Stimulated activated naive B cell treated with anti-CD40 and anti-IgM and Interleukin-4, amounts not matched to agents 10 μg/mL and 1 μg/mL and 100 μg/mL, for 72 hours (primary cell): Measurements from ENCODE around the gene NPHS2.
"Not testable (repeated sequence)": the region's sequence is repeated elsewhere in the genome, so short reads cannot be mapped to it uniquely, and the experiment has no call there.

ENCODE experiments used
- ATAC-seq, 2 donors: fragments of 150-1000 bp; cut with Tn5 transposase; replicated peaks; 2 replicates each; pipeline ENCODE4 v1.10.0; 2021; ENCODE audit warnings: moderate library complexity in 1 of 2
- DNase-seq: peaks from one replicate; pipeline ENCODE4 v3.0.0; 2021
- H3K27ac Mint-ChIP-seq: one replicate; pipeline ENCODE4 v1.8.0; 2022; ENCODE audit warnings: mild to moderate bottlenecking, mixed read lengths
- H3K27me3 Mint-ChIP-seq, 2 donors: one replicate each; pipeline ENCODE4 v1.8.0; 2022; ENCODE audit warnings: mixed read lengths in 2 of 2
- H3K36me3 Mint-ChIP-seq, 2 donors: one replicate each; pipeline ENCODE4 v1.8.0; 2022; ENCODE audit warnings: mixed read lengths in 2 of 2, mild to moderate bottlenecking in 1 of 2
- H3K4me1 Mint-ChIP-seq, 2 donors: one replicate each; pipeline ENCODE4 v1.8.0; 2022; ENCODE audit warnings: mixed read lengths in 2 of 2, mild to moderate bottlenecking in 1 of 2
- H3K4me3 Mint-ChIP-seq, 2 donors: one replicate each; pipeline ENCODE4 v1.8.0; 2022; ENCODE audit warnings: mild to moderate bottlenecking in 2 of 2, mixed read lengths in 2 of 2, moderate library complexity in 1 of 2
- H3K9me3 Mint-ChIP-seq, 2 donors: one replicate each; pipeline ENCODE4 v1.8.0; 2022; ENCODE audit warnings: mixed read lengths in 2 of 2, mild to moderate bottlenecking in 1 of 2

NPHS2 gene

GRCh38 chr1:179576509-179576908 is 761 bp upstream of the NPHS2 start:
- Mint-ChIP-seq H3K9me3 (no peaks in the 10 kb centered on the region), H3K4me1 (peaks cover 3 to 11% of the 10 kb centered on the region in 2 donors), H3K36me3 (no peaks in the 10 kb centered on the region), H3K27ac (peak overlapping the region; percentile 59), H3K4me3 (peak overlapping the region in 1 of 2 donors; percentile 5), H3K27me3 (peaks cover 60 to 64% of the 10 kb centered on the region in 2 donors)
- DNase-seq (no peak), ATAC-seq (no peak)

DNA sequence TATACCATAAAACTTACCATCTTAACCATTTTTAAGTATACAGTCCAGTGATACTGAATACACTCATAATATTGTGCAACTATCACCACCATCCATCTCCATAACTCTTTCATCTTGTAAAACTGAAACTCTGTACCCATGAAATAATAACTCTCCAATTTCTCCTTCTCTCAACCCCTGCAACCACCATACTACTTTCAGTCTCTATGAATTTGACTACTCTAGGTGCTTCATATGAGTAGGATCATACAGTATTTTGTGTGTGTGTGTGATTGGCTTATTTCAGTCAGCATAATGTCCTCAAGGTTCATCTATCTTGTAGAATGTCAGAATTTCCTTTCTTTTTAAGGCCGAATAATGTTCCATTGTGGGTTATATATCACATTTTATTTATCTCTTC is 17.7 kb downstream of the NPHS2 start:
- Mint-ChIP-seq H3K9me3 (peaks cover 0 to 3% of the 10 kb centered on the region in 2 donors), H3K36me3 (no peaks in the 10 kb centered on the region), H3K27me3 (peaks cover 0 to 4% of the 10 kb centered on the region in 2 donors), H3K4me1 (no peaks in the 10 kb centered on the region), H3K27ac (no peak overlapping the region), H3K4me3 (no peak overlapping the region)
- ATAC-seq (no peak), DNase-seq (no peak)

DNA sequence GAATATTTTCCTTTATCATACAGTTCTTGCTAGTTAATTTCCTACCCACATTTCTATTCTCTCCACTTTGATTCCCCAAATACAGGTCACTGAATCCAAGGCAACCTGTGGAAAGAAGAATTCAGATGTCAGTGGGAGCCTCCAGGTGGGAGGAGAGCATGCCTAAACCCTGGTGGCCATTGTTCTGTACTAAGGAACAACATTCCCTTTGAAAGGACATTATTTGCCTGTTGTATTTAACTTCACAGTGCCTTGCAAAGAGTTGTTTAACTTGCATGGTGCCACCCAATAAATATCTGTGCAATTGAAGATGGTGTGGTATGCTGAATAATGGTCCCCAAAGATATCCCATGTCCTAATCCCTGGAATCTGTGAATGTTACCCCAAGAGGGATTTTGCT is 21.3 kb downstream of the NPHS2 start:
- Mint-ChIP-seq H3K9me3 (peaks cover 0 to 3% of the 10 kb centered on the region in 2 donors), H3K4me3 (no peak overlapping the region), H3K36me3 (no peaks in the 10 kb centered on the region)

GRCh38 chr1:179550746-179551682 is 24.7 kb downstream of the NPHS2 start:
- H3K9me3 Mint-ChIP-seq: peaks cover 0 to 3% of the 10 kb centered on the region in 2 donors
- H3K27me3 Mint-ChIP-seq: peaks cover 0 to 4% of the 10 kb centered on the region in 2 donors
- ATAC-seq (peak in 1 of 2 donors; percentile 68), DNase-seq (no peak)
- peaks cover 0 to 2% of the 10 kb centered on the region in 2 donors for H3K4me1 Mint-ChIP-seq
- H3K36me3 Mint-ChIP-seq: no peaks in the 10 kb centered on the region
- no peak overlapping the region for H3K27ac Mint-ChIP-seq
- no peak overlapping the region for H3K4me3 Mint-ChIP-seq

More for the DNA sequence above, 21.3 kb downstream of the NPHS2 start:
- peaks cover 0 to 4% of the 10 kb centered on the region in 2 donors for H3K27me3 Mint-ChIP-seq
- DNase-seq: no peak
- no peak for ATAC-seq
- peaks cover 0 to 2% of the 10 kb centered on the region in 2 donors for H3K4me1 Mint-ChIP-seq
- no peak overlapping the region for H3K27ac Mint-ChIP-seq

DNA sequence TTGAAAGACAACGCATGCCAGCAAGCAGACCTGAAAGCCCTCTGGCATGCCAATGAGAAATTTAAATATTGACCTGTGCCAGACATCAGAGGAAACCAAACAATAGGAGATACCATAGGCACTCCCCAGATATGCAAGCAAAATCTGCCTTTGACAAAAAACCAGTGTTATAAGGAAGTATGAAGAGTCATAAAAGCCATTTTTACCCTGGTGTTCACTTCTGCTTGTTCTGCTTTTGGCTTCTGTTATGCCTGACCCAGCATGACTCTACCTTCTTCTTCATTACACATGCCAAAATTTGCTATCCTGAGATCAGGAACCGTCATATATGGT is 26.4 kb downstream of the NPHS2 start:
- Mint-ChIP-seq H3K27ac (no peak overlapping the region), H3K4me1 (peaks cover 0 to 2% of the 10 kb centered on the region in 2 donors), H3K9me3 (no peaks in the 10 kb centered on the region), H3K4me3 (no peak overlapping the region), H3K36me3 (no peaks in the 10 kb centered on the region), H3K27me3 (no peaks in the 10 kb centered on the region)
- DNase-seq (no peak), ATAC-seq (no peak)

DNA sequence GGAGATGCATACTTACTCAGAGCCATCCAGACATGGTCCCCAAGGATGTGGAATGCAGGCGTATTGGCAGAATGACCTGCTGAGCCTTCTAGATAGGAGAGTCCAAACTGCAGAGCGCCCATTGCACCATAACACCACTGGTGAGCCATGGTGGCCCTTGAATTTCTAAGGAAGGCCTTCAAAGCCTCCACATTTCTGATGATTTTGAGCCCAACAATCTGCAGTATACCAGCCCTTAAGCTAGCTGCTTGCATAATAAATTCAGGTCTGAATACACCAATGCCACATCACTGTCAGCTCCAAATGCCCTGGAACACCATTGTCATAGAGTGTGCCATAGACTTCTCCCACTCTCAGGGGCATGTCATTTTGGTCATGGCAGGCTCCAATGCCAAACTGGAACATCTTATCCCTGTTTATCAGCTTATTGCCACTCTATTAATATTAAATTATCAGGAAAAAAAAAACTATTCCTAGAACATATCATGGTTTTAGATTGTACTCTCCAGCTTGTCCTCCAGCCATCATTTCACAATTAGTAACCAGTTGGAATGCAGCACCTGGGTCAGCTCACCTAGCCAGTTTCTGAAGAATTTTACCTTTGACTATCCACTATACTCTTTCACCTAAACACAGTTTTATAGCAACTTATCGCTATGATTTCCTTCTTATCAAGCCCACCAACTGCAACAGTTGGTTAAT is 26.9 kb downstream of the NPHS2 start:
- DNase-seq (no peak), ATAC-seq (no peak)
- H3K27ac Mint-ChIP-seq: no peak overlapping the region
- no peaks in the 10 kb centered on the region for H3K36me3 Mint-ChIP-seq
- H3K4me1 Mint-ChIP-seq: peaks cover 0 to 2% of the 10 kb centered on the region in 2 donors
- H3K4me3 Mint-ChIP-seq: no peak overlapping the region
- no peaks in the 10 kb centered on the region for H3K9me3 Mint-ChIP-seq
- H3K27me3 Mint-ChIP-seq: no peaks in the 10 kb centered on the region

GRCh38 chr1:179547021-179547535 is 28.7 kb downstream of the NPHS2 start:
- ATAC-seq (no peak), DNase-seq (no peak)
- H3K4me3 Mint-ChIP-seq: no peak overlapping the region
- no peaks in the 10 kb centered on the region for H3K36me3 Mint-ChIP-seq
- no peaks in the 10 kb centered on the region for H3K9me3 Mint-ChIP-seq
- H3K27ac Mint-ChIP-seq: no peak overlapping the region
- H3K4me1 Mint-ChIP-seq: peaks cover 0 to 2% of the 10 kb centered on the region in 2 donors
- peaks cover 4 to 5% of the 10 kb centered on the region in 2 donors for H3K27me3 Mint-ChIP-seq

- H3K27ac Mint-ChIP-seq: no peak overlapping the region
- ATAC-seq: no peak
- peaks cover 4 to 8% of the 10 kb centered on the region in 2 donors for H3K27me3 Mint-ChIP-seq
- no peaks in the 10 kb centered on the region for H3K36me3 Mint-ChIP-seq
- H3K9me3 Mint-ChIP-seq: no peaks in the 10 kb centered on the region
- H3K4me3 Mint-ChIP-seq: no peak overlapping the region
- no peaks in the 10 kb centered on the region for H3K4me1 Mint-ChIP-seq
- DNase-seq: no peak
Observed at GRCh38 chr1:179545321-179545720, 30.4 kb downstream of the NPHS2 start.

DNA sequence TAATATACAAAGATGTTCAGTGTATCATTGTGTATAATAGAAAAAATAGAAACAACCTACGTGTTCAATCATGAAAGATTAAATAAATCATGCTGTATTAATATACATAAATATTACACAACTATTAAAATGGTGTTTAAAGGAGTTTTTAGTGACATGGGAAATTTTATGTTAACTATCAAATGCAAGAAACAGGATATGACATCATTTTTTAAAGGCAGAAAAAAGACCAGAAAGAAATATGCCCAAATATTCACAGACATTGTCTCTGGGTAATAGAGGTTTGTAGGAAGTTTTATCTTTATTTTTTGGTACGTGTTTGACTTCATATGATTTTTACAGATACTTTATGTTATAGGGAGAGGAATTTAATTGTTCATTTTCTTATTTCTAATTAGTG is 34.0 kb downstream of the NPHS2 start:
- ATAC-seq (no peak), DNase-seq (no peak)
- Mint-ChIP-seq H3K4me3 (no peak overlapping the region), H3K36me3 (peaks cover 0 to 1% of the 10 kb centered on the region in 2 donors), H3K27ac (no peak overlapping the region), H3K9me3 (peaks cover 0 to 11% of the 10 kb centered on the region in 2 donors), H3K27me3 (peaks cover 4 to 17% of the 10 kb centered on the region in 2 donors), H3K4me1 (no peaks in the 10 kb centered on the region)

GRCh38 chr1:179530352-179530751 is 45.4 kb downstream of the NPHS2 start:
- H3K27me3 Mint-ChIP-seq: peaks cover 6 to 9% of the 10 kb centered on the region in 2 donors
- H3K4me3 Mint-ChIP-seq: no peak overlapping the region
- no peaks in the 10 kb centered on the region for H3K4me1 Mint-ChIP-seq
- peaks cover 0 to 3% of the 10 kb centered on the region in 2 donors for H3K9me3 Mint-ChIP-seq
- H3K36me3 Mint-ChIP-seq: no peaks in the 10 kb centered on the region
- ATAC-seq (no peak), DNase-seq (no peak)
- H3K27ac Mint-ChIP-seq: no peak overlapping the region

DNA sequence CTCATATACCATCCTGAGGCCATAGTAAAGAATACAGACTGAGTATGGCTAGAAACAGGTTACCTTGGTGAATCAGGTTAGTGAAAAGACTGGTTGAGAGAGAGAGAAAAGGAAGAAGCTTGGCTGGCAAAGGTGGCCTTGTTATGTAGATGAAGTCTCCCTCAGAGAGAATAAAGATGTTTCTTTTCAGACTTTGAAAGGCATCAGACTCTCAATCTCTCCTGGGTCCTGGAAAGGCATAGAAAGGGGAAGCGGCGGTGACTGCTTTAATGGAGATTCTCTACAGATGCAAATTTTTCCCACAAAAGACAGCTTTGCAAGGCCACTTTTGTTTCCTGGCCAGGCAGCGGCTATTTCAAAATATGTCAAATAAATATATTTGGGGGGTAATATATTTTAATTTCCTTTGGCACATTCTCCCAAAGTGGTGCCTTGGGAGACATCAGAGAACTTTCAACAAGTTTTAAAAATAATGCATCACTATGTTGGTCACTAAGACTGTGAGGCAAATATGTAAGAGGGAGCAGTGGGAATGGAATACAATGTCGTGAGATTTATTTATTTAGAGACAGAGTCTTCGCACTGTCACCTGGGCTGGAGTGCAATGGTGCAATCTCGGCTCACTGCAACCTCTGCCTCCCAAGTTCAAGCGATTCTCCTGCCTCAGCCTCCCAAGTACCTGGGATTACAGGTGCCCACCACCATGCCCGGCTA is 46.1 kb downstream of the NPHS2 start:
- DNase-seq: no peak
- peaks cover 6 to 10% of the 10 kb centered on the region in 2 donors for H3K27me3 Mint-ChIP-seq

DNA sequence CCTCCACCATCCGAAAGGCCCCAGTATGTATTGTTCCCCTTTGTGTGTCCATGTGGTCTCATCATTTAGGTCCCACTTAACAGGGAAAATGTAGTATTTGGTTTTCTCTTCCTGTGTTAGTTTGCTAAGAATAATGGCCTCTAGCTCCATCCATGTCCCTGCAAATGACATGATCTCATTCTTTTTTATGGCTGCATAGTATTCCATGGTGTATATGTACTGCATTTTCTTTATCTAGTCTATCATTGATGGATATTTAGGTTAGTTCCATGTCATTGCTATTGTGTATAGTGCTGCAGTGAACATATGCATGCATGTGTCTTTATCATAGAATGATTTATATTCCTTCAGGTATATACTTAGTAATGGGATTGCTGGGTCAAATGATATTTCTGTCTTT is 57.2 kb downstream of the NPHS2 start:
- not testable (repeated sequence) for H3K27ac Mint-ChIP-seq, ATAC-seq, H3K4me3 Mint-ChIP-seq, DNase-seq, H3K36me3 Mint-ChIP-seq, H3K4me1 Mint-ChIP-seq
- Mint-ChIP-seq H3K27me3 (peaks cover 11 to 16% of the 10 kb centered on the region in 2 donors), H3K9me3 (peaks cover 11 to 16% of the 10 kb centered on the region in 2 donors)

More for the DNA sequence above, 46.1 kb downstream of the NPHS2 start:
- no peaks in the 10 kb centered on the region for H3K36me3 Mint-ChIP-seq
- peaks cover 0 to 3% of the 10 kb centered on the region in 2 donors for H3K9me3 Mint-ChIP-seq
- ATAC-seq: no peak
- H3K4me3 Mint-ChIP-seq: no peak overlapping the region
- H3K27ac Mint-ChIP-seq: no peak overlapping the region
- no peaks in the 10 kb centered on the region for H3K4me1 Mint-ChIP-seq

GRCh38 chr1:179516976-179517705 is 58.6 kb downstream of the NPHS2 start:
- Mint-ChIP-seq H3K9me3 (peaks cover 16 to 19% of the 10 kb centered on the region in 2 donors), H3K36me3 (no peaks in the 10 kb centered on the region), H3K4me3 (no peak overlapping the region), H3K27me3 (peaks cover 10 to 15% of the 10 kb centered on the region in 2 donors), H3K4me1 (no peaks in the 10 kb centered on the region), H3K27ac (no peak overlapping the region)
- DNase-seq: no peak
- ATAC-seq: no peak
